Transverse colon (tissue), 4 donors: ENCODE data around the gene RNF214. TPM values are rescaled to one million over a fixed set of nuclear protein-coding genes. Genes with fewer than 3 reads are reported as not detected.

ENCODE experiments used
- DNase-seq: peaks from one replicate; pipeline ENCODE4 v3.0.0-alpha.2; 2019
- H3K27ac ChIP-seq, 4 donors: fragments of 200-600 bp; sonication (generic); 2 replicates each; pipeline ENCODE4 v1.5.1; 2016 to 2018; ENCODE audit warnings: inconsistent platforms in 4 of 4
- H3K27me3 ChIP-seq: fragments of 200-600 bp; sonication (generic); 2 replicates; pipeline ENCODE4 v1.5.1; 2017; ENCODE audit warnings: inconsistent platforms
- H3K36me3 ChIP-seq, 4 donors: fragments of 200-600 bp; sonication (generic); 2 replicates each; pipeline ENCODE4 v1.5.1; 2017 to 2019; ENCODE audit warnings: inconsistent platforms in 4 of 4
- H3K4me1 ChIP-seq, 4 donors: fragments of 200-600 bp; sonication (generic); 2 replicates each; pipeline ENCODE4 v1.5.1; 2017 to 2020; ENCODE audit warnings: inconsistent platforms in 4 of 4
- H3K4me3 ChIP-seq, 4 donors: fragments of 200-600 bp; sonication (generic); 1 replicate in 1 of 4; 2 replicates in 3 of 4; pipeline versions ENCODE4 v1.5.1 to v1.6.1; 2017 to 2019; ENCODE audit warnings: inconsistent platforms in 4 of 4
- H3K9me3 ChIP-seq, 2 donors: fragments of 200-600 bp; sonication (generic); 2 replicates each; pipeline ENCODE4 v1.5.1; 2017 to 2019; ENCODE audit warnings: inconsistent platforms in 2 of 2
- CTCF ChIP-seq, 5 experiments: fragments of 200-600 bp in 3 of 5; fragments of 450-650 bp in 2 of 5; sonication (generic) in 3 of 5; IDR thresholded peaks; 1 replicate in 2 of 5; 2 replicates in 3 of 5; pipeline ENCODE4 v1.5.1; 2016 to 2017; ENCODE audit warnings: antibody characterized with exemption in 5 of 5, inconsistent platforms in 3 of 5, mild to moderate bottlenecking in 2 of 5, moderate library complexity in 1 of 5
- EP300 ChIP-seq: sonication (generic); formaldehyde crosslinking; IDR thresholded peaks from one replicate; pipeline ENCODE4 v1.6.1; 2017; ENCODE audit warnings: antibody characterized with exemption, low read depth
- POLR2A ChIP-seq: fragments of 450-650 bp; IDR thresholded peaks from one replicate; pipeline ENCODE4 v1.6.1; 2016; ENCODE audit warnings: antibody characterized with exemption, mild to moderate bottlenecking, moderate library complexity
- POLR2AphosphoS5 ChIP-seq, 3 donors: sonication (generic); formaldehyde crosslinking; IDR thresholded peaks; one replicate each; pipeline ENCODE4 v1.6.1; 2016; ENCODE audit warnings: antibody characterized with exemption in 3 of 3
- WGBS, 2 donors: methylation state at CpG; one replicate each; pipeline ENCODE4 v1.1.5; 2018; ENCODE audit warnings: low coverage in 1 of 2; 5-methylcytosine and 5-hydroxymethylcytosine counted together
- in situ Hi-C, 4 donors: fragments of 200-750 bp; cut with MboI; loops; one replicate each; pipeline versions ENCODE4 v1.15.0 to v1.15.1; 2017; ENCODE audit warnings: low sequenced_read_pairs in 3 of 4, low pct_ligation_motif_present in 1 of 4, low pct_unique_long_range_greater_than_20kb in 1 of 4
- intact Hi-C: fragments of 100-400 bp; cut with DNase I; formaldehyde crosslinking; loops from one replicate; pipeline ENCODE4 v1.15.1; 2023; ENCODE audit warnings: low total_unique reads
- total RNA-seq, 4 donors: library from RNA; depleted of rRNA; stranded (reverse); fragments of >200 nt; gene quantifications; one replicate each; pipeline ENCODE4 v1.1.0, GENCODE V29; 2016

RNF214 gene
- total RNA-seq, 4 donors from 2014 or later = 11.1 to 139 (median 14.5) TPM

GRCh38 chr11:117279711-117280376 is 47.4 kb downstream of the RNF214 start:
- peaks cover 0 to 43% (median 11%) of the 10 kb centered on the region in 4 donors for H3K36me3 ChIP-seq
- WGBS, 2 donors = 77 to 79% methylated on average over 4 of the region's 4 CpGs
- H3K4me1 ChIP-seq = no peaks in the 10 kb centered on the region
- peak overlapping the region in 1 of 4 donors; percentile 32 for H3K27ac ChIP-seq
- TF ChIP-seq EP300 = no peak
- no peak for TF ChIP-seq CTCF (IDR thresholded peaks at IDR 0.05)
- no peak for TF ChIP-seq POLR2A
- no peak for TF ChIP-seq POLR2AphosphoS5 (IDR thresholded peaks at IDR 0.05)
- H3K9me3 ChIP-seq = no peaks in the 10 kb centered on the region
- in situ Hi-C loops = no loop called here
- H3K4me3 ChIP-seq = no peak overlapping the region
- DNase-seq = no peak
- intact Hi-C loops = no loop called here
- no peaks in the 10 kb centered on the region for H3K27me3 ChIP-seq

GRCh38 chr11:117281159-117281558 is 48.7 kb downstream of the RNF214 start:
- H3K27ac ChIP-seq = peak overlapping the region in 1 of 4 donors; percentile 32
- TF ChIP-seq POLR2A = no peak
- no peak for TF ChIP-seq POLR2AphosphoS5 (IDR thresholded peaks at IDR 0.05)
- TF ChIP-seq CTCF (IDR thresholded peaks at IDR 0.05) = no peak
- TF ChIP-seq EP300 = no peak
- no peak for DNase-seq
- H3K4me3 ChIP-seq = no peak overlapping the region
- 49 to 82% methylated on average over 4 to 6 of the region's 6 CpGs for WGBS, 2 donors
- no peaks in the 10 kb centered on the region for H3K9me3 ChIP-seq
- in situ Hi-C loops = no loop called here
- no peaks in the 10 kb centered on the region for H3K27me3 ChIP-seq
- peaks cover 0 to 55% (median 16%) of the 10 kb centered on the region in 4 donors for H3K36me3 ChIP-seq
- no peaks in the 10 kb centered on the region for H3K4me1 ChIP-seq
- intact Hi-C loops = no loop called here

- Histone ChIP-seq H3K4me3 (no peak overlapping the region), H3K27ac (no peak overlapping the region), H3K4me1 (no peaks in the 10 kb centered on the region), H3K27me3 (no peaks in the 10 kb centered on the region), H3K36me3 (peaks cover 0 to 56% (median 16%) of the 10 kb centered on the region in 4 donors), H3K9me3 (no peaks in the 10 kb centered on the region)
- intact Hi-C loops = no loop called here
- 96 to 100% methylated on average over 2 to 7 of the region's 7 CpGs for WGBS, 2 donors
- DNase-seq = no peak
- in situ Hi-C loops = no loop called here
- TF ChIP-seq CTCF (IDR thresholded peaks at IDR 0.05) = no peak
- no peak for TF ChIP-seq POLR2AphosphoS5 (IDR thresholded peaks at IDR 0.05)
- TF ChIP-seq POLR2A = no peak
- no peak for TF ChIP-seq EP300
Observed at GRCh38 chr11:117281869-117282268, 49.4 kb downstream of the RNF214 start.

GRCh38 chr11:117282956-117283355 is 50.5 kb downstream of the RNF214 start:
- TF ChIP-seq POLR2A = no peak
- TF ChIP-seq EP300 = no peak
- no peak for TF ChIP-seq POLR2AphosphoS5 (IDR thresholded peaks at IDR 0.05)
- TF ChIP-seq CTCF (IDR thresholded peaks at IDR 0.05) = no peak
- no peak overlapping the region for H3K27ac ChIP-seq
- H3K27me3 ChIP-seq = no peaks in the 10 kb centered on the region
- H3K36me3 ChIP-seq = peaks cover 0 to 56% (median 16%) of the 10 kb centered on the region in 4 donors
- in situ Hi-C loops = no loop called here
- H3K4me3 ChIP-seq = no peak overlapping the region
- intact Hi-C loops = no loop called here
- no peaks in the 10 kb centered on the region for H3K4me1 ChIP-seq
- no peak for DNase-seq
- 93 to 98% methylated on average over 2 to 3 of the region's 3 CpGs for WGBS, 2 donors
- no peaks in the 10 kb centered on the region for H3K9me3 ChIP-seq
